PC-9 (cell line): ENCODE data around the gene RIMS4. TPM values are rescaled to one million over a fixed set of nuclear protein-coding genes. Genes with fewer than 3 reads are reported as not detected.
A peak's percentile ranks its signal among the peaks of the same experiment; 100 is the strongest.

ENCODE experiments used
- BruUV-seq: library from RNA; stranded (reverse); fragments of 400-500 nt; replicated peaks from 2 replicates; lab custom pipeline; 2021; lab: Mats Ljungman, UMichigan
- CTCF ChIA-PET: fragments of 300-600 bp; sonication (Branson Sonifier 250); formaldehyde crosslinking; loops from one replicate; lab custom pipeline; 2022; ENCODE audit warnings: antibody characterized with exemption; lab: Charles Lee
- POLR2A ChIA-PET: fragments of 300-600 bp; sonication (Branson Sonifier 250); formaldehyde crosslinking; loops from one replicate; lab custom pipeline; 2022; ENCODE audit warnings: antibody characterized with exemption; ENCODE audit not compliant: unreplicated experiment; lab: Charles Lee
- DNase-seq, 2 experiments: peaks; one replicate each; pipeline versions ENCODE4 v3.0.0 to v3.0.0-alpha.2; 2015 to 2022; ENCODE audit warnings: mixed read lengths in 1 of 2
- H2AFZ ChIP-seq: fragments of 200-600 bp; sonication (generic); 2 replicates; pipeline ENCODE4 v1.8.1; 2017; ENCODE audit warnings: antibody characterized with exemption
- H3F3A ChIP-seq: fragments of 200-600 bp; sonication (generic); 2 replicates; pipeline ENCODE4 v1.8.1; 2017; ENCODE audit warnings: antibody characterized with exemption, mild to moderate bottlenecking, low read depth; ENCODE audit not compliant: insufficient read depth
- H3K27ac ChIP-seq: fragments of 200-600 bp; sonication (generic); 2 replicates; pipeline ENCODE4 v1.6.1; 2016; ENCODE audit warnings: mixed run types
- H3K27me3 ChIP-seq: fragments of 200-600 bp; sonication (generic); 2 replicates; pipeline ENCODE4 v1.6.1; 2016; ENCODE audit warnings: low read depth, mixed run types; ENCODE audit not compliant: insufficient read depth
- H3K36me3 ChIP-seq: fragments of 200-600 bp; sonication (generic); 2 replicates; pipeline ENCODE4 v1.6.1; 2016; ENCODE audit warnings: low read depth, mixed run types
- H3K4me1 ChIP-seq: fragments of 200-600 bp; sonication (generic); replicated peaks from 2 replicates; pipeline ENCODE4 v1.6.1; 2016; ENCODE audit warnings: mixed run types; ENCODE audit not compliant: insufficient read depth
- H3K4me2 ChIP-seq: fragments of 200-600 bp; sonication (generic); 2 replicates; pipeline ENCODE4 v1.6.1; 2017; ENCODE audit warnings: mixed run types
- H3K4me3 ChIP-seq: fragments of 200-600 bp; sonication (generic); 2 replicates; pipeline ENCODE4 v1.6.1; 2016; ENCODE audit warnings: mixed run types
- H3K79me2 ChIP-seq: fragments of 200-600 bp; sonication (generic); 2 replicates; pipeline ENCODE4 v1.6.1; 2017; ENCODE audit warnings: low read depth, mixed run types
- H3K9me2 ChIP-seq: fragments of 200-600 bp; sonication (generic); 2 replicates; pipeline ENCODE4 v1.8.1; 2017; ENCODE audit warnings: mild to moderate bottlenecking; ENCODE audit not compliant: insufficient read depth
- H3K9me3 ChIP-seq: fragments of 200-600 bp; sonication (generic); 2 replicates; pipeline ENCODE4 v1.8.1; 2016; ENCODE audit warnings: low read depth; ENCODE audit not compliant: insufficient read depth
- H4K20me1 ChIP-seq: fragments of 200-600 bp; sonication (generic); 2 replicates; pipeline ENCODE4 v1.8.1; 2017; ENCODE audit not compliant: insufficient read depth
- EZH2 ChIP-seq: fragments of 200-600 bp; sonication (generic); IDR thresholded peaks from 2 replicates; pipeline ENCODE4 v1.8.0; 2017; ENCODE audit warnings: antibody characterized with exemption, low read depth
- intact Hi-C: fragments of 100-400 bp; cut with micrococcal nuclease; formaldehyde crosslinking; loops from one replicate; pipeline ENCODE4 v1.10.0; 2022; ENCODE audit not compliant: unreplicated experiment
- total RNA-seq: library from RNA; stranded (reverse); gene quantifications from 2 replicates; pipeline ENCODE4 v1.2.3, GENCODE V29; 2021
- TF ChIP-seq, protein P1 (sequence below): fragments of 200-600 bp; sonication (generic); conservative IDR thresholded peaks from 2 replicates; pipeline ENCODE4 v1.6.1; 2017; ENCODE audit warnings: mixed run types, antibody characterized with exemption, mild to moderate bottlenecking, moderate library complexity

RIMS4 gene
- total RNA-seq, 1 experiment from 2014 or later, result 0.13 TPM

DNA sequence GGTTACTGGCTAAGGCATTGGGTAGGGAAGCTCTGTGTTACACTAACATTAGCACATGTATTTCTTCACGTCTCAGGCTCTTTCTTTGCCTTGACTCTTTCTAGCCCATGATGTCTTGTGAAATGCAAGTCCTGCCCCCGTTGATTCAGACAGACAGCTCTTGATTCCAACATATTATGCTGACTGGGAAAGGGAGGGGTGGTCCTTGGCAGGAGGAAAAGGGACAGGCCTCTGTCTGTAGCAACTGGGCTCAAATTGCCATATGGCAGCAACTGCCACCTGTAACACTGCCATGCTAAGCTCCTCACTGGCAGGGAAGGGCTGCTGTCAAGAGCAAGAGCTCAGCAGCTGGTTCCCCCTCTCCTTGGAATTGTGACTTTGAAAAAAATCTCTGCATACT lies 70.4 kb downstream of the RIMS4 start:
- no peak for TF ChIP-seq EZH2
- TF ChIP-seq, protein P1, sequence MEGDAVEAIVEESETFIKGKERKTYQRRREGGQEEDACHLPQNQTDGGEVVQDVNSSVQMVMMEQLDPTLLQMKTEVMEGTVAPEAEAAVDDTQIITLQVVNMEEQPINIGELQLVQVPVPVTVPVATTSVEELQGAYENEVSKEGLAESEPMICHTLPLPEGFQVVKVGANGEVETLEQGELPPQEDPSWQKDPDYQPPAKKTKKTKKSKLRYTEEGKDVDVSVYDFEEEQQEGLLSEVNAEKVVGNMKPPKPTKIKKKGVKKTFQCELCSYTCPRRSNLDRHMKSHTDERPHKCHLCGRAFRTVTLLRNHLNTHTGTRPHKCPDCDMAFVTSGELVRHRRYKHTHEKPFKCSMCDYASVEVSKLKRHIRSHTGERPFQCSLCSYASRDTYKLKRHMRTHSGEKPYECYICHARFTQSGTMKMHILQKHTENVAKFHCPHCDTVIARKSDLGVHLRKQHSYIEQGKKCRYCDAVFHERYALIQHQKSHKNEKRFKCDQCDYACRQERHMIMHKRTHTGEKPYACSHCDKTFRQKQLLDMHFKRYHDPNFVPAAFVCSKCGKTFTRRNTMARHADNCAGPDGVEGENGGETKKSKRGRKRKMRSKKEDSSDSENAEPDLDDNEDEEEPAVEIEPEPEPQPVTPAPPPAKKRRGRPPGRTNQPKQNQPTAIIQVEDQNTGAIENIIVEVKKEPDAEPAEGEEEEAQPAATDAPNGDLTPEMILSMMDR, result no peak
- H3K79me2 ChIP-seq, result no peaks in the 10 kb centered on the region
- H3K4me1 ChIP-seq, result peaks cover 16% of the 10 kb centered on the region; the same call in 1 of the 2 replicates
- H3K9me3 ChIP-seq, result peaks cover 6% of the 10 kb centered on the region
- H3K36me3 ChIP-seq, result no peaks in the 10 kb centered on the region
- peaks cover 43% of the 10 kb centered on the region for H3K27me3 ChIP-seq
- no peak for DNase-seq
- peaks cover 12% of the 10 kb centered on the region for H3F3A ChIP-seq
- ChIA-PET POLR2A (no interaction called here), CTCF (no interaction called here)
- no peak overlapping the region for H2AFZ ChIP-seq
- H4K20me1 ChIP-seq, result no peaks in the 10 kb centered on the region
- H3K4me2 ChIP-seq, result no peak overlapping the region
- no TSS peak for BruUV-seq
- no peak overlapping the region for H3K4me3 ChIP-seq
- intact Hi-C loops, result no loop called here
- no peaks in the 10 kb centered on the region for H3K9me2 ChIP-seq
- H3K27ac ChIP-seq, result no peak overlapping the region

DNA sequence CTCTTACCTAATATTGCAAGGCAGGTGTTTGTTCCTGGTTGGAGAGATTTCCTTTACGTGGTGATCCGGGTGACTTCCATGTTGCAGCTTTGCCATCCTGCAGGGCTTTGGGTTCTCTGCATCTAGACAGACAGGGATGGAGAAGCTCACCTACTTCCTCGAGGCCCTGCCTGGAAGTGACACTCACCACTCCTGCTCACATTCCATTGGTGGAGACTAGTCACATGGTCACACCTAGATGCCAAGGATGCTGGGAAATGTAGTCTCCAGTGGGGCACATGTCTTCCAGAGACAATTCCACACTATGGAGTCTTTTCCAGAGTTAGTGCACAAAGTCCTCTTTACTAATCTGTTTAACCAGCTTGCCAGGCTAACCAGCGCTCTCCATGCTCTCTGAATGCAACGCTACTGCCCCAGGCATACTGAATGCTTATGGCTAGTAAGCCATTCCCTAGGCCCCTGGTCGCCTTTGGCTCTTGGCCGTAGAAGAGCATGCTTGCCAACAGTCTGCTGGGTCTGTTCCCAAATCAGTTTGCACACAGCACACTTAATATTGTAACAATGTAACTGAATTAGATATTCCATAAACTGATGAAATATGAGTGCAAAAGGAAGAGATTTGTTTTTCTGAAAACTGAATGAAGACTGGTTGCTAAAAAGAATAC lies 71.4 kb downstream of the RIMS4 start:
- BruUV-seq, result no TSS peak
- CTCF ChIA-PET, result no interaction called here
- Histone ChIP-seq H3K4me1 (peaks cover 14% of the 10 kb centered on the region; the same call in 1 of the 2 replicates), H3K27ac (no peak overlapping the region), H2AFZ (no peak overlapping the region), H3F3A (peaks cover 12% of the 10 kb centered on the region), H3K9me3 (peaks cover 6% of the 10 kb centered on the region), H3K4me2 (0 out of 2 replicates have a peak overlapping the region, but pooled peaks have one; percentile 9), H3K9me2 (no peaks in the 10 kb centered on the region), H4K20me1 (no peaks in the 10 kb centered on the region), H3K36me3 (no peaks in the 10 kb centered on the region), H3K27me3 (peaks cover 33% of the 10 kb centered on the region; the same call in 1 of the 2 replicates), H3K79me2 (no peaks in the 10 kb centered on the region), H3K4me3 (no peak overlapping the region)
- TF ChIP-seq, protein P1, result no peak
- TF ChIP-seq EZH2, result no peak
- POLR2A ChIA-PET, result no interaction called here
- intact Hi-C loops, result no loop called here
- peak; percentile 57 to 79 for DNase-seq

DNA sequence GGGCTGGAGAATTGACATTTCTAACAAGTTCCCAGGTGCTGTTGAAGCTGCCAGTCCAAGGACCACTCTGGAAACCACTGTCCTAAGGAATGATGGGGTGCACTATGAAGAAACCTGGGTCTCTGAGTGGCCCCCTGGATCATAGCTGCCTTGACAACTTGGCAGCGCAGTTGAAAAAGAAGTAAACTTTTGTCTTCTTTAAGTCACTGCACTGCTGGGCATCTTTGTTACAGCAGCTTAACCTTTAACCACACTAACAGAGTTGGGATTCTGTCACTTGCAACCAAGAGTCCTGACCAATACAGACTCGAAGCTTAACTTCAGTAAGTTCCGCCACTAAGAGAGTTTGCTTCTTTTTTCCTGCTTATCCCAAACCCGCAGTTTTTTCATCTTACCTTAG lies 73.2 kb downstream of the RIMS4 start:
- no peak for DNase-seq
- no peaks in the 10 kb centered on the region for H4K20me1 ChIP-seq
- no TSS peak for BruUV-seq
- H3K4me3 ChIP-seq, result no peak overlapping the region
- no peaks in the 10 kb centered on the region for H3K79me2 ChIP-seq
- H3K4me1 ChIP-seq, result peaks cover 15% of the 10 kb centered on the region
- ChIA-PET CTCF (no interaction called here), POLR2A (no interaction called here)
- peaks cover 12% of the 10 kb centered on the region for H3F3A ChIP-seq
- peak overlapping the region; percentile 28; the same call in 1 of the 2 replicates for H2AFZ ChIP-seq
- TF ChIP-seq, protein P1, result no peak
- no peak for TF ChIP-seq EZH2
- no peaks in the 10 kb centered on the region for H3K9me2 ChIP-seq
- intact Hi-C loops, result no loop called here
- H3K9me3 ChIP-seq, result peaks cover 6% of the 10 kb centered on the region
- peak overlapping the region; percentile 48; the same call in 1 of the 2 replicates for H3K4me2 ChIP-seq
- H3K27me3 ChIP-seq, result peaks cover 15% of the 10 kb centered on the region; the same call in 1 of the 2 replicates
- H3K27ac ChIP-seq, result no peak overlapping the region
- no peaks in the 10 kb centered on the region for H3K36me3 ChIP-seq
